GM10248 (cell line): Measurements from ENCODE around the gene SEPTIN8.

Experiments used
- CTCF ChIA-PET: fragments of 300-600 bp; sonication (Branson Sonifier 250); formaldehyde crosslinking; extraction: SDS; loops from one replicate; lab custom pipeline; 2021; ENCODE audit warnings: antibody characterized with exemption; lab: Yijun Ruan, JAX
- POLR2A ChIA-PET: fragments of 350-650 bp; sonication (Branson Sonifier 250); formaldehyde crosslinking; extraction: SDS; loops from one replicate; lab custom pipeline; 2020; ENCODE audit warnings: antibody characterized with exemption; lab: Yijun Ruan, JAX
- DNase-seq: peaks from one replicate; pipeline ENCODE4 v3.0.0; 2012; ENCODE audit errors: extremely low spot score
- TF ChIP-seq, protein P1 (sequence below): IDR thresholded peaks from 2 replicates; pipeline ENCODE4 v1.5.1; 2012; ENCODE audit warnings: mild to moderate bottlenecking, low read depth; ENCODE audit errors: extremely low read depth, missing control alignments, control extremely low read depth

SEPTIN8 gene

DNA sequence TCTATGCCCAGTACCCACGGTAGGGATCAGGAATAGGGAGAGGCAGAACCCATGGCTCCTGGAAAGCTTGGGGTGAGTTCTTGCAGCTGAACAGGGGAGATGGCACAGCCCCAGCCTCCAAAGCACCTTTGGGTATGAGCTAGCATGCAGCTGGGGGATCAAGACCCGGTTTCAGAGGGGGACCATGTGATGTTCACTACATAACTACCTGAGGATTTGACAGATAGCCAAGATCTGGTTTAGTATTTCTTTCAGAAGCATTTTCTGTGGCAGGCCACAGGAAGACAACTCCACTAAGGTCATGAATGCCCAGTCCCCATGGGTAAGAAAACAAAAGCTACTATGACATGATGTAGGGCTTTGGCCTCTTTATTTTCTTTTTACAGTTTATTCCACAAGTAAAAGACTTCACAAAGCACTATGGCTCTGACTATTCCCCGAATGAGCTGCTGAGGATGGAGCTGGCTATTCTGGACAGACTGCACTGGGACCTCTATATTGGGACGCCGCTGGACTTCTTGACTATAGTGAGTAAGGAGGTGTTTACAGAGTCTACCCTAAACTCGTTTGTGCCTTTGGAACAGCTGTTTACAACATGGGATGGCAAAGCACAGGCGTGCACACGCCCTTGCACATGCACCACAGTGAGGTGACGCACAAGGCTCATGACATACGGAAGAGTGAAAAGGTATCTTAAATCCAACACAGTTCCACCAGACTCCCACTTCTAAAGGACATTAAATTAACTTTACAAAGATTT lies 26.4 kb downstream of the SEPTIN8 start:
- ChIA-PET CTCF (interaction anchor here (0.7 to 9.2 kb wide), 6 partner anchors 12 to 250 kb away, joined by 3 to 82 read pairs (median 3); partner anchors contain the start of gene KIF3A), POLR2A (no interaction called here)
- peak; percentile 25 for DNase-seq
- TF ChIP-seq, protein P1, sequence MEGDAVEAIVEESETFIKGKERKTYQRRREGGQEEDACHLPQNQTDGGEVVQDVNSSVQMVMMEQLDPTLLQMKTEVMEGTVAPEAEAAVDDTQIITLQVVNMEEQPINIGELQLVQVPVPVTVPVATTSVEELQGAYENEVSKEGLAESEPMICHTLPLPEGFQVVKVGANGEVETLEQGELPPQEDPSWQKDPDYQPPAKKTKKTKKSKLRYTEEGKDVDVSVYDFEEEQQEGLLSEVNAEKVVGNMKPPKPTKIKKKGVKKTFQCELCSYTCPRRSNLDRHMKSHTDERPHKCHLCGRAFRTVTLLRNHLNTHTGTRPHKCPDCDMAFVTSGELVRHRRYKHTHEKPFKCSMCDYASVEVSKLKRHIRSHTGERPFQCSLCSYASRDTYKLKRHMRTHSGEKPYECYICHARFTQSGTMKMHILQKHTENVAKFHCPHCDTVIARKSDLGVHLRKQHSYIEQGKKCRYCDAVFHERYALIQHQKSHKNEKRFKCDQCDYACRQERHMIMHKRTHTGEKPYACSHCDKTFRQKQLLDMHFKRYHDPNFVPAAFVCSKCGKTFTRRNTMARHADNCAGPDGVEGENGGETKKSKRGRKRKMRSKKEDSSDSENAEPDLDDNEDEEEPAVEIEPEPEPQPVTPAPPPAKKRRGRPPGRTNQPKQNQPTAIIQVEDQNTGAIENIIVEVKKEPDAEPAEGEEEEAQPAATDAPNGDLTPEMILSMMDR, result no peak

DNA sequence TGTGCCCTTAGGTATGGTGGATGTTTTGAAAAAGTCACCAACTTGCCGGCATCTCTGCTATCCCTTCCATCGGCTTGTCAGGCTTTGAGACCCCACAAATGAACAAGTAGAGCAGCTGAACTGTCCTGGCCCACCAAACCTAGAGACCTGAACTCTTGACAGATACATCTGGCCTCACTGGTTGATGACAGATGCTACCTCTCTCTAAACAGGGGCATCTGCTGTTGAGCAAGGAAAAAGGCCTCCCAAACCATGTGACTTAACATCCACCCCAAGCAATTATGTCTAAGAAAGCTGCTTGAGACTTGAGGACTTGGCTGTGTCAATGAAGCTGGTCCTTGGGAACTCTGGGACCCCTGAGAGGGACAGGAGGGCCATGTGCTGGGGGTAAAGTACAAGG lies 27.5 kb downstream of the SEPTIN8 start:
- DNase-seq, result peak; percentile 16
- ChIA-PET POLR2A (no interaction called here), CTCF (interaction anchor here (1.1 to 9.2 kb wide), 5 partner anchors 11 to 249 kb away, joined by 3 to 82 read pairs (median 3); partner anchors contain the start of gene KIF3A)
- TF ChIP-seq, protein P1, result no peak

DNA sequence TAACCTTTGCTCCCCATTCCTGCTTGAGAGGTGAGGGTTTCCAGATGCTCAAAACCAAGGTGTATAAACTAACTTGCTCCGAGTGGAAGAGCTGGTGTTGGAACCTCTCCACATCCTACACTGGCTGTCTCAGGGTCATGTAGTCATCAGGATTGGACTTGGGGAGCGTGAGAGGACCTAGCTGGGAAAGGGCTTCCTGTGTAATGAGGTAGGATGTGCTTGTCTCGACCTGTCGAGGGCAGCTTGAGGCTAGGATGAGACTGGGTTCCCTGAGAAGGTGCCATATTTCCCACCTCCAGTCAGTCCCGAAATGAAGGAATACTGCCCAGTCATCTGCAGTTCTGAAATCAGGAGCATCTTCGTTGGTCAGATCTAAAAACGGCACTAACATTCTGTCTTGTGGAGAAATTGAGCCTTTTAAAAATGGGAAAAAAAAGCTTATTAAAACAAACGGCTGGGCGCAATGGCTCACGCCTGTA lies 28.5 kb downstream of the SEPTIN8 start:
- ChIA-PET CTCF (interaction anchor here (1.0 to 3.3 kb wide), 6 partner anchors 9 to 88 kb away, joined by 3 to 20 read pairs (median 3); partner anchors contain the start of gene KIF3A), POLR2A (no interaction called here)
- no peak for DNase-seq
- TF ChIP-seq, protein P1, result no peak

DNA sequence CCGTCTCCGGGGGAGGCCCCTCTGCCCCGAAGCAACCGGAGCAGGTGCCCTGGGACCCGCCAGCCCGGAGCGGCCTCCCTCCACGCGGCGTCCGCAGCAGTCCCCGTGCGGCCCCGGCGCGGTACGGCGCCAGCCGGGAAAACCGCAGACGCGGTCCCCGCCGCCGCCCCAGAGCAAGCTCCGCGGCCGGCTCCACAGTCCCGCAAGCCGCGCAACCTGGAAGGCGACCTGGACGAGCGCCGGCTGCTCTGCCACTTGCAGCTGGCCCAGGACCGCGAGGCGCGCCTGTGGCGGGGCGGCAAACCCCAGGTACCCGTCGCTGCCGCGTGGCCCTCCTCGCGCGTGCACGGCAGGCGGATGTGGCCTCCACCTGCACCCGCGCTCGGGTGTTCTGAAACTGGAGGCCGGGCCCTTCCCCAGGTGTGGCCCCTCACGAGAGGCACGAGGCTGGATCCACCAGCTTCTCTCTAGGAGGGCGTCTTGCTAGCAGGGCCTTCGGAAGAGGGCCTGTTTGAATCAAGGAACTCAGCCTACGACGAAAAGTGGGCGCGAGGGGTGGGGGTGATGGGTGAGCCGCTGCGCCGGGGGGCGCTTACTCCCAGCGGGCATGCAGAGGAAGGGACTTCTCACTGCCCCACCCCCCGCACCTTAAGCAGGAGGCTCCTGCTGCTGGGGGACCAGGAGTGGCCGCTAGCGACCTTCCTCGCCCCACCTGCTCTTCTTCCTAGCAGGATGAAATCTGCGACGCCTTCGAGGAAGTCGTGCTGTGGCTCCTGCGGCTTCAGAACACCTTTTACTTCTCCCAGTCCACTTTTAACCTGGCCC lies 29.2 kb downstream of the SEPTIN8 start:
- TF ChIP-seq, protein P1, result no peak
- CTCF ChIA-PET, result interaction anchor here (0.7 to 3.3 kb wide), 17 partner anchors 9 to 166 kb away, joined by 3 to 20 read pairs (median 4); partner anchors contain the start of gene KIF3A
- DNase-seq, result peak; percentile 43
- POLR2A ChIA-PET, result interaction anchor here (0.6 to 1.1 kb wide), 2 partner anchors 72 to 85 kb away, joined by 3 to 4 read pairs; no protein-coding TSS in a partner anchor

DNA sequence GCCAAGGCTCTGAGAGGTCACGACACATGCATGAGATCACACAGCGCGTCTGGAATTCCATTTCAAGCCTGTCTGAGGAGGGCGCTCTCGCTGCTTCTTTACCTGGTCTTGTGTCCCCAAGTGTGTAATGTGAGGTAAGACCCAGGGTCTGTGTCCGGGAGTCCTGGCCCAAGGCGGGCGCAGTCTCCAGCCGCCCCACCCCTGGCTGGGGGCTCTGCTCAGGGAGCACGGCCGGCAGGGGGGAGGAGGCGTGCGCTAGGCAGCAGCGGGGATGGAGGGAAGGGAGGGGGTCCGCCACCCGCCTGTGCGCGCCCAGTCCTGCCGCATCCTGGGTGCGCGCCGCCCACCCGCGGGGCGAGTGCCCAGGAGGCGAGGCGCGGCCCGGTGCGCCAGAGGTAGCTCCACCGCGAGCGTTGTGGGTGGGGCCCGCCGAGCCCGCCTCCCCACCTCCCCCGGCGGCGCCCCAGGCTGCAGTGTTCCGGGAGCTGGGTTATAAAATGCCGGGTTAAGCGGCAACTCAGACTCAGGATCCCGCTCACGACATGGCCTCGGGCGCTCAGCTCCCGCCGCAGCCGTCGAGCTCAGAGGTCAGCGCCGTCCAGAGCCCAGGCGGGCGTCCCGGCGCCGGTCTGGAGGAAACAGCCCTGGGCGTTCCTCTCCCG lies 30.0 kb downstream of the SEPTIN8 start, which contains the start of gene CCNI2:
CCNI2 (plus strand) TSS at position 473 of the 662 bp plus-strand sequence; CDS start at position 543, 70 bp downstream.
- peak; percentile 73 for DNase-seq
- POLR2A ChIA-PET, result interaction anchor here (0.6 to 1.1 kb wide), 3 partner anchors 11 to 84 kb away, joined by 3 to 4 read pairs (median 3); no protein-coding TSS in a partner anchor
- CTCF ChIA-PET, result interaction anchor here (0.7 to 3.3 kb wide), 15 partner anchors 9 to 165 kb away, joined by 3 to 20 read pairs (median 4); partner anchors contain the start of gene KIF3A
- TF ChIP-seq, protein P1, result no peak

DNA sequence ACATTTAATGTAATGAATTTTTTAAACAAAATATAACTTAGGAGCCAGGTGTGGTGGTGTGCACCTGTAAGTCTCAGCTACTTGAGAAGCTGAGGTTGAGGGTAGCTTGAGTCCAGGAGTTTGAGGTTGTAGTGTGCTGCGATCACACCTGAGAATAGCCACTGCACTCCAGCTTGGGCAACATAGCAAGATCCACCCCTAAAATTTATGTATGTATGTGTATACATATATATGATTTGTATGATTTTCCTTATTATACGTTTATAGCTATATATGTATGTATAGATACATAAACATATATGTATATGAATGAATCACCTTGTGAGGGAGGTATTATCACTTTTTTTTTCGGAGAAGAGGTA lies 30.5 kb downstream of the SEPTIN8 start:
- TF ChIP-seq, protein P1, result no peak
- DNase-seq, result no peak
- CTCF ChIA-PET, result interaction anchor here (0.9 to 3.3 kb wide), 13 partner anchors 8 to 165 kb away, joined by 3 to 20 read pairs (median 5); partner anchors contain the start of gene KIF3A
- POLR2A ChIA-PET, result interaction anchor here (0.6 to 1.1 kb wide), 2 partner anchors 10 to 84 kb away, joined by 3 read pairs; no protein-coding TSS in a partner anchor
